Measurements from ENCODE around the gene TUBA3E.
"Not testable (repeated sequence)": the region's sequence is repeated elsewhere in the genome, so short reads cannot be mapped to it uniquely, and the experiment has no call there.

TUBA3E gene
- 0 reads per million in 4 donors for total RNA-seq

GRCh38 chr2:130198343-130198742, at the start of gene TUBA3E:
TSS of gene TUBA3E (minus strand) at chr2:130198439. CDS start at chr2:130198360, 79 bp downstream.
- DNase-seq: no peak

- no peak for DNase-seq
Observed at GRCh38 chr2:130246430-130246829, 48.2 kb upstream of the TUBA3E start.

- DNase-seq: no peak
Observed at GRCh38 chr2:130245976-130246375, 47.7 kb upstream of the TUBA3E start.

- DNase-seq: no peak
Observed at GRCh38 chr2:130243359-130243758, 45.1 kb upstream of the TUBA3E start.

- no peak for DNase-seq
Observed at GRCh38 chr2:130241041-130241707, 42.9 kb upstream of the TUBA3E start.

- DNase-seq: not testable (repeated sequence)
Observed at GRCh38 chr2:130239581-130239980, 41.3 kb upstream of the TUBA3E start.

- DNase-seq: not testable (repeated sequence)
Observed at GRCh38 chr2:130233066-130233465, 34.8 kb upstream of the TUBA3E start.

- DNase-seq: no peak
Observed at GRCh38 chr2:130231656-130232055, 33.4 kb upstream of the TUBA3E start.

- not testable (repeated sequence) for DNase-seq
Observed at GRCh38 chr2:130230907-130231306, 32.7 kb upstream of the TUBA3E start.

GRCh38 chr2:130230376-130230775, 32.1 kb upstream of the TUBA3E start:
- not testable (repeated sequence) for DNase-seq

- peak in 1 of 5 donors; percentile 38 for DNase-seq
Observed at GRCh38 chr2:130229161-130229510, 30.9 kb upstream of the TUBA3E start.

GRCh38 chr2:130228467-130229160, 30.4 kb upstream of the TUBA3E start:
- DNase-seq: not testable (repeated sequence)

GRCh38 chr2:130228005-130228404, 29.8 kb upstream of the TUBA3E start:
- DNase-seq: not testable (repeated sequence)

GRCh38 chr2:130222523-130222922, 24.3 kb upstream of the TUBA3E start:
- DNase-seq: peak in 1 of 5 donors; percentile 12

- not testable (repeated sequence) for DNase-seq
Observed at GRCh38 chr2:130220505-130220904, 22.3 kb upstream of the TUBA3E start.

- DNase-seq: not testable (repeated sequence)
Observed at GRCh38 chr2:130219147-130219546, 20.9 kb upstream of the TUBA3E start.

- not testable (repeated sequence) for DNase-seq
Observed at GRCh38 chr2:130207051-130207450, 8.8 kb upstream of the TUBA3E start.

GRCh38 chr2:130203150-130203549, 4.9 kb upstream of the TUBA3E start:
- not testable (repeated sequence) for DNase-seq

GRCh38 chr2:130202518-130202917, 4.3 kb upstream of the TUBA3E start:
- DNase-seq: not testable (repeated sequence)

GRCh38 chr2:130196052-130196451, 2.2 kb downstream of the TUBA3E start:
- DNase-seq: not testable (repeated sequence)

- not testable (repeated sequence) for DNase-seq
Observed at GRCh38 chr2:130195089-130195635, 3.1 kb downstream of the TUBA3E start.

- DNase-seq: not testable (repeated sequence)
Observed at GRCh38 chr2:130193824-130194223, 4.4 kb downstream of the TUBA3E start.

GRCh38 chr2:130192451-130192850, 5.8 kb downstream of the TUBA3E start:
- DNase-seq: not testable (repeated sequence)

- DNase-seq: not testable (repeated sequence)
Observed at GRCh38 chr2:130191319-130191718, 6.9 kb downstream of the TUBA3E start.

All from T-helper 1 cell (primary cell).